A549 (cell line): ENCODE data around the gene MYL6. TPM values are rescaled to one million over a fixed set of nuclear protein-coding genes. Genes with fewer than 3 reads are reported as not detected.

ENCODE experiments used
- ATAC-seq, 2 experiments: fragments of 200-7000 bp in 1 of 2; fragments of >200 bp in 1 of 2; cut with Nextera tagmentation in 1 of 2; cut with Tn5 transposase in 1 of 2; 3 replicates each; pipeline versions ENCODE4 v1.8.0 to v1.9.1; 2018 to 2020; ENCODE audit warnings: mild to moderate bottlenecking in 1 of 2, moderate library complexity in 1 of 2
- CTCF ChIA-PET: fragments of 300-600 bp; sonication (Branson Sonifier 250); formaldehyde crosslinking; extraction: SDS; loops from one replicate; lab custom pipeline; 2021; ENCODE audit warnings: antibody characterized with exemption, inconsistent platforms; lab: Yijun Ruan, JAX
- POLR2A ChIA-PET: fragments of 350-600 bp; formaldehyde crosslinking; extraction: SDS; loops from one replicate; lab custom pipeline; 2021; ENCODE audit warnings: antibody characterized with exemption, inconsistent platforms; lab: Yijun Ruan, JAX
- DNase-seq, 2 experiments: peaks; one replicate each; pipeline versions ENCODE4 v3.0.0 to v3.0.0-alpha.2; 2011 to 2016; ENCODE audit warnings: low read depth in 1 of 2, low spot score in 1 of 2
- FAIRE-seq: peaks from 2 replicates; lab custom pipeline; 2011; peaks lifted over from hg19 to GRCh38; lab: Jason Lieb, UNC
- H3K27ac ChIP-seq, 2 experiments: fragments of >200 bp; sonication (Bioruptor Twin); formaldehyde crosslinking; 3 replicates each; pipeline ENCODE4 v1.5.1; 2016 to 2017
- H3K4me1 ChIP-seq: fragments of >200 bp; sonication (Bioruptor Twin); formaldehyde crosslinking; 3 replicates; pipeline ENCODE4 v1.6.1; 2016
- H3K4me2 ChIP-seq: fragments of >200 bp; sonication (Bioruptor Twin); formaldehyde crosslinking; 3 replicates; pipeline ENCODE4 v1.6.1; 2016
- H3K4me3 ChIP-seq: fragments of >200 bp; sonication (Bioruptor Twin); formaldehyde crosslinking; 3 replicates; pipeline ENCODE4 v1.5.1; 2016
- H3K9me3 ChIP-seq: fragments of >200 bp; sonication (Bioruptor Twin); formaldehyde crosslinking; 3 replicates; pipeline ENCODE4 v1.6.1; 2016
- BHLHE40 ChIP-seq: IDR thresholded peaks from 2 replicates; pipeline ENCODE4 v1.6.1; 2012; ENCODE audit warnings: low read depth, low read length, inconsistent platforms
- CTCF ChIP-seq: fragments of >200 bp; sonication (Bioruptor Twin); formaldehyde crosslinking; IDR thresholded peaks from 3 replicates; pipeline ENCODE4 v1.5.1; 2016
- EHF ChIP-seq: fragments of 250-450 bp; sonication (Bioruptor Pico); IDR thresholded peaks from 2 replicates; pipeline ENCODE4 v1.5.0; 2020; ENCODE audit warnings: mild to moderate bottlenecking
- EHMT2 ChIP-seq: fragments of 200-600 bp; sonication (generic); IDR thresholded peaks from 2 replicates; pipeline ENCODE4 v1.6.1; 2016; ENCODE audit warnings: antibody characterized with exemption, low read depth, mild to moderate bottlenecking, moderate library complexity
- FOSB ChIP-seq: fragments of 250-450 bp; sonication (Bioruptor Pico); IDR thresholded peaks from 2 replicates; pipeline ENCODE4 v1.5.0; 2020; ENCODE audit warnings: mild to moderate bottlenecking, moderate library complexity
- GATA3 ChIP-seq: IDR thresholded peaks from 2 replicates; pipeline ENCODE4 v1.6.1; 2012; ENCODE audit warnings: borderline replicate concordance
- HOXB13 ChIP-seq: fragments of 250-450 bp; sonication (Bioruptor Pico); IDR thresholded peaks from 2 replicates; pipeline ENCODE4 v1.5.0; 2020; ENCODE audit warnings: low read depth, mild to moderate bottlenecking, moderate library complexity
- JUN ChIP-seq, 2 experiments: fragments of >200 bp; sonication (Bioruptor Twin); formaldehyde crosslinking; IDR thresholded peaks; 2 replicates in 1 of 2; 3 replicates in 1 of 2; pipeline ENCODE4 v1.6.1; 2016 to 2017
- JUNB ChIP-seq: fragments of >200 bp; sonication (Bioruptor Twin); formaldehyde crosslinking; IDR thresholded peaks from 2 replicates; pipeline ENCODE4 v1.6.1; 2016
- POLR2AphosphoS2 ChIP-seq: conservative IDR thresholded peaks from 2 replicates; pipeline ENCODE4 v1.6.1; 2012; ENCODE audit warnings: low read length, improper control_type of control experiment, inconsistent platforms
- RAD21 ChIP-seq, 2 experiments: fragments of >200 bp in 1 of 2; sonication (Bioruptor Twin) in 1 of 2; formaldehyde crosslinking in 1 of 2; IDR thresholded peaks in 1 of 2; conservative IDR thresholded peaks in 1 of 2; 2 replicates in 1 of 2; 3 replicates in 1 of 2; pipeline ENCODE4 v1.6.1; 2012 to 2018; ENCODE audit warnings: inconsistent platforms in 1 of 2
- RNF2 ChIP-seq: fragments of 200-600 bp; sonication (generic); IDR thresholded peaks from 2 replicates; pipeline ENCODE4 v1.6.1; 2016; ENCODE audit warnings: low read depth, mild to moderate bottlenecking, antibody characterized with exemption, moderate library complexity, borderline replicate concordance
- SMC3 ChIP-seq: fragments of >200 bp; sonication (Bioruptor Twin); formaldehyde crosslinking; IDR thresholded peaks from 3 replicates; pipeline ENCODE4 v1.6.1; 2018; ENCODE audit warnings: inconsistent platforms
- ZSCAN20 ChIP-seq: fragments of 250-450 bp; sonication (Bioruptor Pico); IDR thresholded peaks from 2 replicates; pipeline ENCODE4 v1.8.0; 2022; ENCODE audit warnings: mild to moderate bottlenecking, moderate library complexity
- WGBS: methylation state at CpG from one replicate; pipeline ENCODE4 v1.1.6; 2017; ENCODE audit errors: missing lambda C conversion rate; 5-methylcytosine and 5-hydroxymethylcytosine counted together
- polyA plus RNA-seq, 4 experiments: library from polyadenylated mRNA; depleted of rRNA in 3 of 4; stranded (reverse); fragments of >200 nt; fragmentation: RNase III in 1 of 4; extraction: RNeasy Plus Mini Kit Qiagen cat#74134 plus additional on column Dnase treatment in 1 of 4; gene quantifications; 2 replicates in 3 of 4; 3 replicates in 1 of 4; pipeline ENCODE4 v1.2.3, GENCODE V29; 2011 to 2017
- TF ChIP-seq, protein P1 (sequence below): fragments of >200 bp; sonication (Bioruptor Twin); formaldehyde crosslinking; IDR thresholded peaks from 2 replicates; pipeline ENCODE4 v1.6.1; 2016
- TF ChIP-seq, protein P2 (sequence below): fragments of 250-450 bp; sonication (Bioruptor Pico); IDR thresholded peaks from 2 replicates; pipeline ENCODE4 v1.5.0; 2021; ENCODE audit warnings: mild to moderate bottlenecking, moderate library complexity, borderline replicate concordance
- TF ChIP-seq, protein P3 (sequence below): IDR thresholded peaks from 2 replicates; pipeline ENCODE4 v1.6.1; 2012; ENCODE audit warnings: low read depth, borderline replicate concordance

Gene MYL6
- polyA plus RNA-seq, 2 of the 4 experiments (the other 2 are of a cell fraction), result 2,307 to 3,268 TPM

DNA sequence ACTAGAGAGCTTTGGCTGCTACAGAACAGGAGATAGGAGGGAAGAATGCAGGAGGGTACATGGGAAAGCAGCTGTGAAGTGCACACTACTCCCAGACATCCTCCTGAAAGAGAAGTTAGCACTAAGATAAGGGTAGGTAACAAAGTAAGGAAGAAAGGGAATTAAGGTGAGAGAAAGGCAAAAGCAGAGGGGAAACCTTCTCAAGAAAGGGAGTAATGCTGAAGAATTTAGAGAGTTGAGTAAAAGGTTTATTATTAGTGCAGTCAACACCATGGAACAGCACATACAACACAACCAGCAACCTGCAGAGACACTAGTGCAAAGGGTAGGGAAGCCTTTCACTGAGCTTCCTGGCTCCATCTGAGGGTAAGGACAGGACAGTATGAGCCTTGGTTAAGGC is 46.1 kb downstream of the MYL6 start (continued):
- TF ChIP-seq, protein P1, sequence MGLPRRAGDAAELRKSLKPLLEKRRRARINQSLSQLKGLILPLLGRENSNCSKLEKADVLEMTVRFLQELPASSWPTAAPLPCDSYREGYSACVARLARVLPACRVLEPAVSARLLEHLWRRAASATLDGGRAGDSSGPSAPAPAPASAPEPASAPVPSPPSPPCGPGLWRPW, result no peak
- TF ChIP-seq, protein P2, sequence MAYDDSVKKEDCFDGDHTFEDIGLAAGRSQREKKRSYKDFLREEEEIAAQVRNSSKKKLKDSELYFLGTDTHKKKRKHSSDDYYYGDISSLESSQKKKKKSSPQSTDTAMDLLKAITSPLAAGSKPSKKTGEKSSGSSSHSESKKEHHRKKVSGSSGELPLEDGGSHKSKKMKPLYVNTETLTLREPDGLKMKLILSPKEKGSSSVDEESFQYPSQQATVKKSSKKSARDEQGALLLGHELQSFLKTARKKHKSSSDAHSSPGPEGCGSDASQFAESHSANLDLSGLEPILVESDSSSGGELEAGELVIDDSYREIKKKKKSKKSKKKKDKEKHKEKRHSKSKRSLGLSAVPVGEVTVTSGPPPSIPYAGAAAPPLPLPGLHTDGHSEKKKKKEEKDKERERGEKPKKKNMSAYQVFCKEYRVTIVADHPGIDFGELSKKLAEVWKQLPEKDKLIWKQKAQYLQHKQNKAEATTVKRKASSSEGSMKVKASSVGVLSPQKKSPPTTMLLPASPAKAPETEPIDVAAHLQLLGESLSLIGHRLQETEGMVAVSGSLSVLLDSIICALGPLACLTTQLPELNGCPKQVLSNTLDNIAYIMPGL (CRISPR knock-in tag), result no peak
- TF ChIP-seq JUNB (no peak), BHLHE40 (no peak), ZSCAN20 (CRISPR knock-in tag) (no peak)

DNA sequence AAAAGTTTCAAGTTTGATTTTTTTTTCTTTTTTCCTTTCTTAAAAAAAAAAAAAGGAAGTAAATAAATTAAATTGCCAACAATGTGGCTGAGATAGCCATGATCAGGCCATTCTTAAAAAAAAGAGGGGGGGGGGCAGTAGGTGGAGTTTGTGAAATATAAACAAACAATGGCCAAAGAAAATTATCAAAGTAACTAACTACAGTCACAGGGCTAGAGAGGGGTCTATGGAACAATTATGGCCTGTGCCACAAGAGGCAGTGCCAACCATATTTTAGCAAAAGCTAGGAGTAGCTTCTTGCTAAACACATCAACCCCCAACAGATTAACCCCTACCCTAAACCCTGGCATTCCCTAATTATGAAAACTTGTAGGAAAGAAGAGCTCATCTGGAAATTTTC is 47.3 kb downstream of the MYL6 start:
- POLR2A ChIA-PET, result interaction anchor here (0.7 to 3.4 kb wide), 2 partner anchors 16 to 231 kb away, joined by 4 to 34 read pairs; partner anchors contain the start of gene RNF41

DNA sequence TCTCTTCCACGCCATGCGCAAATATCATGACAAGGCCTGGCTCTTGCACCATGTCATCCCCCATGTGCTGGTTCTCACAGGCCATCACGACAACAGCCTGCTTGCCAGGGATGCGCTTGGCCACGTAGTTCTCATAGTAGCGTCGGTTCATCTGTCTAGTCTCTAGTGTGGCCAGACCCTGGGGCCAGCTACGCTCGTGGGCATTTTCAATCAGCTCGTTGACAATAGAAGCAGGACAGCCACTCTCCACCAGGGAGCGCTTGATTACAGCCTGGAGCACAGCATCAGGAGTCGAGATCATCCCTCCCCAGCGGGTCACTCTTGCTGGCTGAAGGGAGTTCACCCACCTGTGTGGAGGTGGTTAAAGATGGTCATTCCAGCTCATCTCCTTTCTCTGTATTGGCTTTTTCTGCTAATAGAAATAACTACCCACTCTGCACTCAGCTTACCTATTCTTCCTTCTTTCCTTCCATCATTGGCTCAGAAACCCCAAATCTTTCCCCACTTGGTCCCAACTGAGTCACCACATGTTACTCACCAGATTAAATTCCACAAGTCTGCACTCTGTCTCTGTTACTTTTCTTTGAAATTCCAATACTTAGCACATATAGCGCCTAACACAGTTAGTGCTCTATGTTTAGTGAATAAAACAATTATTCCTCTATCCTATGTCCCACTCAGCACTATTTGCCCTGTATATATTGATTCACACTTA is 48.5 kb downstream of the MYL6 start:
- no peak for FAIRE-seq
- H3K4me1 ChIP-seq, result no peaks in the 10 kb centered on the region

More for the DNA sequence above, 47.3 kb downstream of the MYL6 start:
- no peaks in the 10 kb centered on the region for H3K9me3 ChIP-seq
- no peaks in the 10 kb centered on the region for H3K4me1 ChIP-seq
- FAIRE-seq (no peak), DNase-seq (peak in 1 of 2 experiments; percentile 29), ATAC-seq (peak; percentile 69 to 72; a peak in 5 of 6 replicates)
- no peak overlapping the region for H3K27ac ChIP-seq
- H3K4me2 ChIP-seq, result no peak overlapping the region
- no peak overlapping the region for H3K4me3 ChIP-seq
- no peak for TF ChIP-seq CTCF
- TF ChIP-seq FOSB (CRISPR knock-in tag), result no peak
- TF ChIP-seq, protein P3, sequence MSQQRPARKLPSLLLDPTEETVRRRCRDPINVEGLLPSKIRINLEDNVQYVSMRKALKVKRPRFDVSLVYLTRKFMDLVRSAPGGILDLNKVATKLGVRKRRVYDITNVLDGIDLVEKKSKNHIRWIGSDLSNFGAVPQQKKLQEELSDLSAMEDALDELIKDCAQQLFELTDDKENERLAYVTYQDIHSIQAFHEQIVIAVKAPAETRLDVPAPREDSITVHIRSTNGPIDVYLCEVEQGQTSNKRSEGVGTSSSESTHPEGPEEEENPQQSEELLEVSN, result no peak
- TF ChIP-seq EHMT2, result no peak
- no peak for TF ChIP-seq RNF2
- no peak for TF ChIP-seq HOXB13 (CRISPR knock-in tag)
- TF ChIP-seq POLR2AphosphoS2, result no peak
- no peak for TF ChIP-seq EHF (CRISPR knock-in tag)
- CTCF ChIA-PET, result interaction anchor here (0.8 to 6.1 kb wide), 14 partner anchors 9 to 263 kb away, joined by 3 to 77 read pairs (median 6); partner anchors contain the start of genes ANKRD52, RNF41, SMARCC2 and SPRYD4

More for the DNA sequence above, 48.5 kb downstream of the MYL6 start:
- Histone ChIP-seq H3K4me2 (no peak overlapping the region), H3K4me3 (no peak overlapping the region), H3K9me3 (no peaks in the 10 kb centered on the region), H3K27ac (no peak overlapping the region)
- ChIA-PET POLR2A (interaction anchor here (3.4 kb wide), 1 partner anchor 15 kb away, joined by 34 read pairs; the partner anchor contains the start of gene RNF41), CTCF (interaction anchor here (0.6 to 6.1 kb wide), 27 partner anchors 10 to 373 kb away, joined by 3 to 77 read pairs (median 4); partner anchors contain the start of genes ANKRD52, RNF41, SMARCC2 and SPRYD4)
- WGBS, result 63% methylated on average over 14 of the region's 14 CpGs
- ATAC-seq (peak; percentile 94 to 96), DNase-seq (peak; percentile 72 to 74)
- TF ChIP-seq RAD21 (conservative IDR thresholded peaks at IDR 0.05 in 1 of 2, IDR thresholded peaks at IDR 0.05 in 1 of 2) (peak; percentile 45 to 68; a peak in 4 of 5 replicates), JUN (IDR thresholded peaks at IDR 0.05) (no peak), SMC3 (peak; percentile 46; the same call in 2 of the 3 replicates), CTCF (peak; percentile 61), GATA3 (no peak)
- TF ChIP-seq, protein P2 (CRISPR knock-in tag), result no peak
